Measurements from ENCODE around the gene GTF3C2. TPM values are rescaled to one million over a fixed set of nuclear protein-coding genes. Genes with fewer than 3 reads are reported as not detected.

GTF3C2 gene
- total RNA-seq, 2 experiments from 2014 or later = 60.3 to 70.2 TPM

- Mint-ChIP-seq H3K27me3 (no peaks in the 10 kb centered on the region), H3K4me1 (peaks cover 6% of the 10 kb centered on the region), H3K27ac (no peak overlapping the region), H3K36me3 (ENCODE audit: low read depth) (peaks cover 18% of the 10 kb centered on the region), H3K4me3 (no peak overlapping the region), H3K9me3 (ENCODE audit: low read depth) (no peaks in the 10 kb centered on the region)
- ChIA-PET POLR2A (no interaction called here), CTCF (interaction anchor here (0.8 to 1.0 kb wide), 2 partner anchors 14 to 21 kb away, joined by 3 to 4 read pairs; no protein-coding TSS in a partner anchor)
- ATAC-seq (no peak), DNase-seq (no peak)
- intact Hi-C loops (cut with DNase I, micrococcal nuclease) = no loop called here
These were observed 39.7 kb downstream of the GTF3C2 start for GRCh38 chr2:27316655-27317412.

DNA sequence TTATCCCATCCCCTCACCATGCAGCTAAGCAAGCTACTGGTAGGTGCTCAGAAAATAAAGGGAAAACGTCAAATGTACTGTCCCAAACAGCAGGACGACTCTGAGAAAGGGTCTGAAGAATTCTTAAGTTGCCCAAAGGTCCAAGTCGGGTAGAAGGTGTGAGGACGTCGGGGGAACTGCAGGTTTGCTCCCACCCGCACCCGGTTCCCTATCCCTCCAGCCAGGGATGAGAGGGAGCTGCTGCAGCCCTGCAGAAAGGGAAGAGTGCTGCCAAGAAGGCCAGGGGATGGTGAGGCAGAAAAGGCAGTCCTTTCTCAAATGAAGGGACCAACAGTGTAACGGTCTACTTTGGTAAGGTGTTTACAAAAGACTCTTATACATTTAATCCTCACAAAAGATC lies 41.4 kb downstream of the GTF3C2 start:
- intact Hi-C loops (cut with DNase I, micrococcal nuclease) = no loop called here
- POLR2A ChIA-PET = no interaction called here
- Mint-ChIP-seq H3K27ac (no peak overlapping the region), H3K36me3 (ENCODE audit: low read depth) (peaks cover 22% of the 10 kb centered on the region), H3K4me1 (no peaks in the 10 kb centered on the region), H3K27me3 (no peaks in the 10 kb centered on the region), H3K4me3 (no peak overlapping the region), H3K9me3 (ENCODE audit: low read depth) (no peaks in the 10 kb centered on the region)
- no peak for ATAC-seq
- no peak for DNase-seq
- CTCF ChIA-PET = no interaction called here

GRCh38 chr2:27314709-27315108 lies 41.9 kb downstream of the GTF3C2 start:
- CTCF ChIA-PET = interaction anchor here (1.2 kb wide), 1 partner anchor 31 kb away, joined by 5 read pairs; no protein-coding TSS in a partner anchor

DNA sequence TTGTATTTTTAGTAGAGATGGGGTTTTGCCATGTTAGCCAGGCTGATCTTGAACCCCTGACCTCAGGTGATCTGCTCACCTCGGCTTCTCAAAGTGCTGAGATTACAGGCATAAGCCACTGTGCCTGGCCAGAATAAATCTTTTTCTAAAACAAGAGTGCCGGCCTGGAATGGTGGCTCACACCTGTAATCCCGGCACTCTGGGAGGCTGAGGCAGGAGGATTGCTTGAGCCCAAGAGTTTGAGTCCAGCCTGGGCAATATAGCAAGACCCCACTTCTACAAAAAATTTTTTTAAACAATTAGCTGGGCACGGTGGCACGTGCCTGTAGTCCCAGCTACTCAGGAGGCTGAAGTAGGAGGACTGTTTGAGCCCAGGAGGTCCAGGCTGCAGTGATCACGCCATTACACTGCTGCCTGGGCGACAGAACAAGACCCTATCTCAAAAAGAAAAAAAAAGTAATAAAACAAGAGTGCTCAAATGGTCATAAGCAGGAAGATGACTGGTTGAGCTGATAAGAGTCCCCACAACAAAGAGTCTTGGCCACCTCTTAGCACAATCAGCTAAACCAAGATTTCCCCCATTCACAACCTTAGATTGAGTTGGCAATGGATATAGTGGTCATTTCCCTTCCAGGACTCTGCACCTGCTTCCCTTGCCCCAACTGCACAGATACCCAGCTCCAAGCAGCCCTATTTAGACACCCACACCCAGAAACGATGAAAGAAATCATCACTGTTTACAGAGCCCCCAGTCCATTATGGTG lies 42.5 kb downstream of the GTF3C2 start:
- ATAC-seq (no peak), DNase-seq (no peak)
- H3K36me3 Mint-ChIP-seq (ENCODE audit: low read depth) = peaks cover 29% of the 10 kb centered on the region
- intact Hi-C loops (cut with DNase I, micrococcal nuclease) = no loop called here
- no peaks in the 10 kb centered on the region for H3K4me1 Mint-ChIP-seq
- no peaks in the 10 kb centered on the region for H3K27me3 Mint-ChIP-seq
- H3K9me3 Mint-ChIP-seq (ENCODE audit: low read depth) = no peaks in the 10 kb centered on the region
- POLR2A ChIA-PET = interaction anchor here (0.6 kb wide), 1 partner anchor 531 kb away, joined by 3 read pairs; no protein-coding TSS in a partner anchor
- H3K4me3 Mint-ChIP-seq = no peak overlapping the region
- no peak overlapping the region for H3K27ac Mint-ChIP-seq
- CTCF ChIA-PET = interaction anchor here (1.2 kb wide), 1 partner anchor 30 kb away, joined by 5 read pairs; no protein-coding TSS in a partner anchor

More at GRCh38 chr2:27314709-27315108, 41.9 kb downstream of the GTF3C2 start:
- intact Hi-C loops (cut with DNase I, micrococcal nuclease) = no loop called here
- Mint-ChIP-seq H3K4me3 (no peak overlapping the region), H3K27ac (no peak overlapping the region), H3K9me3 (ENCODE audit: low read depth) (no peaks in the 10 kb centered on the region), H3K27me3 (no peaks in the 10 kb centered on the region), H3K36me3 (ENCODE audit: low read depth) (peaks cover 24% of the 10 kb centered on the region), H3K4me1 (no peaks in the 10 kb centered on the region)
- no peak for ATAC-seq
- POLR2A ChIA-PET = no interaction called here
- no peak for DNase-seq

- no peak overlapping the region for H3K27ac Mint-ChIP-seq
- CTCF ChIA-PET = interaction anchor here (0.7 to 2.2 kb wide), 3 partner anchors 9 to 32 kb away, joined by 3 to 5 read pairs (median 5); no protein-coding TSS in a partner anchor
- no peak overlapping the region for H3K4me3 Mint-ChIP-seq
- DNase-seq = no peak
- H3K4me1 Mint-ChIP-seq = no peaks in the 10 kb centered on the region
- ATAC-seq = no peak
- H3K27me3 Mint-ChIP-seq = no peaks in the 10 kb centered on the region
- no peaks in the 10 kb centered on the region for H3K9me3 Mint-ChIP-seq (ENCODE audit: low read depth)
- peaks cover 34% of the 10 kb centered on the region for H3K36me3 Mint-ChIP-seq (ENCODE audit: low read depth)
- POLR2A ChIA-PET = no interaction called here
- intact Hi-C loops (cut with DNase I, micrococcal nuclease) = no loop called here
These were observed 44.4 kb downstream of the GTF3C2 start for GRCh38 chr2:27312152-27312551.

DNA sequence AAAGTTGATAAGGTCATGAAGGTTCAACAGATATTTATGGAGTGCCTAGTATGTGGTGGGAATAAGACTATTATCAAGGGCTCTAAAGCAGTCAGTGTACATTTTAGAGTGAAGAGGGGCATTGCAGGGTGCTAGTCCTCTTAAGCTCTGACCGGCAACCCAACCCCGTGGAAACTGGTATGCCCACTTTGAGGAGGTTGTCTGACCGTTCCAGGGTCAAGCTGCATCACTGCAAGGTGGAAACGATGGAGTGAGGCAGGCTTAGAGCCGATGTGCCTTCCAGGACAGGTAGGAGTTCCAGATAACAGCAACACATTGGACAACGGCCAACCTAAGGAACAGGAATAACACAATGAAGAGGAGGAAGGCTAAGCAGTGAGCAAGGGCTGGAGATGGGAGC lies 46.9 kb downstream of the GTF3C2 start:
- Mint-ChIP-seq H3K36me3 (ENCODE audit: low read depth) (peaks cover 30% of the 10 kb centered on the region), H3K4me1 (no peaks in the 10 kb centered on the region), H3K4me3 (no peak overlapping the region), H3K27me3 (peaks cover 8% of the 10 kb centered on the region), H3K27ac (no peak overlapping the region), H3K9me3 (ENCODE audit: low read depth) (no peaks in the 10 kb centered on the region)
- POLR2A ChIA-PET = interaction anchor here (0.8 kb wide), 1 partner anchor 1231 kb away, joined by 3 read pairs; no protein-coding TSS in a partner anchor
- CTCF ChIA-PET = interaction anchor here (0.6 to 1.2 kb wide), 3 partner anchors 28 to 991 kb away, joined by 3 read pairs; no protein-coding TSS in a partner anchor
- ATAC-seq (no peak), DNase-seq (no peak)
- intact Hi-C loops (cut with DNase I, micrococcal nuclease) = loop anchor here in 1 of 2 experiments (5.0 to 10.0 kb wide), 2 partner anchors 47 to 465 kb away; partner anchors contain the start of genes DPYSL5 and SLC30A3

DNA sequence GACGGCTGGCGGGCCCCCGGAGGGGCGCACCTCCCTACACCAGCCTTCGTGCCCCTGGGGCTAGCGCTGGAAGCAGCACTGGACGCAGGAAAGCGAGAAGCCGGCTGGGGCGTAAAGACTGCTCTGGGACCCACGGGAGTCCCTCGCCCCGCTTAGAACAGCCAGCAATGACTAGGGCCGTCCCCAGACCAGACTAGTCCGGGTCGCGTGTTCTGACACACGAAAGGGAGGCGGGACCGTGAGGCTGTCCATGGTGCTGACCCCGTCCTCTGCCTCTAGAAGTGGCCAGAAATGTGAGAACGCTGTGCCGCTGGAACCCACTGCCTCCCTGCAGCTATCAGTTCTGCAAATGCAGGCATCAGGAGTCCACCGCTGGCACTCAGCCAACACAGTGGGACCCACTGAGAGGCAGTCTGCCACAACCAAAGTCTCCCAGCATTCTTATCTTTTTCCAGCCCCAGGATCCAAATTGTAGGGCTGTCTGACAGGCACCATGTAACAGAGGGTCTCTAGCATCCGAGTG lies 48.1 kb downstream of the GTF3C2 start, which contains the start of gene UCN:
UCN (minus strand) TSS at position 87 of the 523 bp plus-strand sequence. CDS start 550 bp downstream, outside the sequence.
- H3K9me3 Mint-ChIP-seq (ENCODE audit: low read depth) = no peaks in the 10 kb centered on the region
- no peaks in the 10 kb centered on the region for H3K4me1 Mint-ChIP-seq
- ChIA-PET POLR2A (interaction anchor here (0.6 kb wide), 1 partner anchor 227 kb away, joined by 6 read pairs; no protein-coding TSS in a partner anchor), CTCF (no interaction called here)
- ATAC-seq = no peak
- DNase-seq = no peak
- intact Hi-C loops (cut with DNase I, micrococcal nuclease) = loop anchor here in 1 of 2 experiments (5.0 to 10.0 kb wide), 2 partner anchors 46 to 464 kb away; partner anchors contain the start of genes DPYSL5 and SLC30A3
- H3K27ac Mint-ChIP-seq = no peak within 1 kb of the TSS
- H3K4me3 Mint-ChIP-seq = no peak within 1 kb of the TSS
- H3K36me3 Mint-ChIP-seq (ENCODE audit: low read depth) = peaks cover 30% of the 10 kb centered on the region
- H3K27me3 Mint-ChIP-seq = peaks cover 10% of the 10 kb centered on the region

GRCh38 chr2:27307545-27308358 lies 48.8 kb downstream of the GTF3C2 start:
- Mint-ChIP-seq H3K27ac (no peak overlapping the region), H3K4me1 (peaks cover 4% of the 10 kb centered on the region), H3K9me3 (ENCODE audit: low read depth) (no peaks in the 10 kb centered on the region), H3K27me3 (peaks cover 10% of the 10 kb centered on the region), H3K36me3 (ENCODE audit: low read depth) (peaks cover 30% of the 10 kb centered on the region), H3K4me3 (no peak overlapping the region)
- POLR2A ChIA-PET = interaction anchor here (0.6 kb wide), 1 partner anchor 227 kb away, joined by 6 read pairs; no protein-coding TSS in a partner anchor
- CTCF ChIA-PET = no interaction called here
- ATAC-seq = no peak
- DNase-seq = no peak
- intact Hi-C loops (cut with DNase I, micrococcal nuclease) = loop anchor here in 1 of 2 experiments (5.0 to 10.0 kb wide), 2 partner anchors 45 to 463 kb away; partner anchors contain the start of genes DPYSL5 and SLC30A3

- ATAC-seq = no peak
- intact Hi-C loops (cut with DNase I, micrococcal nuclease) = loop anchor here in 1 of 2 experiments (5.0 to 10.0 kb wide), 2 partner anchors 45 to 462 kb away; partner anchors contain the start of genes DPYSL5 and SLC30A3
- H3K4me3 Mint-ChIP-seq = no peak overlapping the region
- peaks cover 10% of the 10 kb centered on the region for H3K27me3 Mint-ChIP-seq
- H3K4me1 Mint-ChIP-seq = peaks cover 5% of the 10 kb centered on the region
- H3K27ac Mint-ChIP-seq = no peak overlapping the region
- DNase-seq = no peak
- no peaks in the 10 kb centered on the region for H3K9me3 Mint-ChIP-seq (ENCODE audit: low read depth)
- H3K36me3 Mint-ChIP-seq (ENCODE audit: low read depth) = peaks cover 26% of the 10 kb centered on the region
- CTCF ChIA-PET = interaction anchor here (0.5 kb wide), 1 partner anchor 762 kb away, joined by 4 read pairs; no protein-coding TSS in a partner anchor
- POLR2A ChIA-PET = no interaction called here
These were observed 49.3 kb downstream of the GTF3C2 start for GRCh38 chr2:27307287-27307544.

DNA sequence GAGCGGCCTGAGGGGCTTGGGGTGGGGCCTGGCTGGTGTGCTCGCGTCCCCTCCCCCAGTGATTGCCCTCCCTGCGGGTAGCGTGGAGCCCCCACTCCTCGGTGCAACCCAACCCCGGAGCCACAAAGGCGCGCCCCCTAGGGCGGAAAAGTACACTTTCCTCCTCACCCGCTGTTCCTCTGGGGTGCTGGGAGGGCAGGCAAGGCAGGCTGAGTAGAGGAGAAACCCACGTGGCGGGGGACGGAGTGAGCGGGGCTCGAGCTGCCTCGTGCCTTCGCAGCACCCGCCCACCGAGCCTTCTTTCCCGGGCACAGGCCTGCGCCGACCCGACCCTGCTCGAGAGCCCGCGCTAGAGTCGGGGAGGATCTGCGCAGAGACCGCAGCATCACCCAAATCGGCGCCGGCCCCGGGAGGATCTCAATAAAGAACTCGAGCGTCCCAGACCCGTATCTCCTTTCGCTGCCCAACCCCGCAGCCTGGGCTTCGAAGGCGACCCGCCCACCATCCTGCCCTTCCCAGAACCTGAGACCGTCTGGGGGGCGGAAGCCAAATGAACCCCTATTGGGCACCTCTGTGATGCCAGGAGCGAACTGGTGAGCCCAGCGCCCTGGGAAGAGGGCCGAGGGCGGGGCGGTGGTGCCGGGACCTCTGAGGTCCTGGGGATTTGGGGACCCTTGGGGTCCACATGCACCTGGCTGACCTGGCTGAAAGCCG lies 49.8 kb downstream of the GTF3C2 start:
- H3K4me1 Mint-ChIP-seq = peaks cover 5% of the 10 kb centered on the region
- CTCF ChIA-PET = interaction anchor here (0.5 kb wide), 1 partner anchor 762 kb away, joined by 4 read pairs; no protein-coding TSS in a partner anchor
- no peak overlapping the region for H3K27ac Mint-ChIP-seq
- peak; percentile 57 for ATAC-seq
- peaks cover 10% of the 10 kb centered on the region for H3K27me3 Mint-ChIP-seq
- H3K36me3 Mint-ChIP-seq (ENCODE audit: low read depth) = peaks cover 22% of the 10 kb centered on the region
- H3K9me3 Mint-ChIP-seq (ENCODE audit: low read depth) = no peaks in the 10 kb centered on the region
- intact Hi-C loops (cut with DNase I, micrococcal nuclease) = loop anchor here in 1 of 2 experiments (5.0 to 10.0 kb wide), 2 partner anchors 44 to 462 kb away; partner anchors contain the start of genes DPYSL5 and SLC30A3
- H3K4me3 Mint-ChIP-seq = peak overlapping the region; percentile 33
- POLR2A ChIA-PET = no interaction called here
- peak; percentile 58 for DNase-seq
